PC-3 (cell line): ENCODE measurements around the gene MAP1LC3B. TPM values are rescaled to one million over a fixed set of nuclear protein-coding genes. Genes with fewer than 3 reads are reported as not detected.

ENCODE experiments used
- ATAC-seq: fragments of 200-7000 bp; cut with Tn5 transposase; 2 replicates; pipeline ENCODE4 v1.9.1; 2020; ENCODE audit warnings: mild to moderate bottlenecking, moderate library complexity
- BruUV-seq: library from RNA; stranded (reverse); fragments of 400-500 nt; replicated peaks from 2 replicates; lab custom pipeline; 2021; lab: Mats Ljungman, UMichigan
- CTCF ChIA-PET: fragments of 300-600 bp; sonication (Branson Sonifier 250); formaldehyde crosslinking; loops from one replicate; lab custom pipeline; 2022; ENCODE audit warnings: antibody characterized with exemption; lab: Charles Lee
- POLR2A ChIA-PET: fragments of 300-600 bp; sonication (Branson Sonifier 250); formaldehyde crosslinking; loops from one replicate; lab custom pipeline; 2022; ENCODE audit warnings: antibody characterized with exemption; ENCODE audit not compliant: unreplicated experiment; lab: Charles Lee
- DNase-seq: peaks from one replicate; pipeline ENCODE4 v3.0.0-alpha.2; 2015
- H2AFZ ChIP-seq: fragments of 300-600 bp; sonication (generic); 2 replicates; pipeline ENCODE4 v1.6.0; 2016; ENCODE audit warnings: antibody characterized with exemption, low read length
- H3F3A ChIP-seq: fragments of 300-600 bp; sonication (generic); one replicate; pipeline ENCODE4 v1.6.0; 2017; ENCODE audit warnings: antibody characterized with exemption, low read length, control low read depth, mild to moderate bottlenecking; ENCODE audit not compliant: unreplicated experiment
- H3K27ac ChIP-seq: fragments of 300-600 bp; sonication (generic); 2 replicates; pipeline ENCODE4 v1.5.1; 2016; ENCODE audit warnings: mild to moderate bottlenecking, low read length
- H3K27me3 ChIP-seq: fragments of 300-600 bp; sonication (generic); 2 replicates; pipeline ENCODE4 v1.6.1; 2016; ENCODE audit warnings: low read length, mixed read lengths
- H3K36me3 ChIP-seq: fragments of 300-600 bp; sonication (generic); 2 replicates; pipeline ENCODE4 v1.6.1; 2016; ENCODE audit warnings: low read depth, mixed run types, low read length, mixed read lengths
- H3K4me1 ChIP-seq: fragments of 300-600 bp; sonication (generic); 2 replicates; pipeline ENCODE4 v1.5.1; 2016; ENCODE audit warnings: low read length; ENCODE audit not compliant: insufficient read depth
- H3K4me2 ChIP-seq: fragments of 300-600 bp; sonication (generic); 2 replicates; pipeline ENCODE4 v1.6.0; 2016; ENCODE audit warnings: low read length
- H3K4me3 ChIP-seq: fragments of 300-600 bp; sonication (generic); 2 replicates; pipeline ENCODE4 v1.5.1; 2016; ENCODE audit warnings: mild to moderate bottlenecking, low read length, mixed read lengths
- H3K79me2 ChIP-seq: fragments of 300-600 bp; sonication (generic); 2 replicates; pipeline ENCODE4 v1.6.1; 2017; ENCODE audit warnings: low read length, mixed read lengths
- H3K9ac ChIP-seq: fragments of 300-600 bp; sonication (generic); 2 replicates; pipeline ENCODE4 v1.6.0; 2016; ENCODE audit warnings: mild to moderate bottlenecking, low read length
- H3K9me2 ChIP-seq: fragments of 300-600 bp; sonication (generic); replicated peaks from 2 replicates; pipeline ENCODE4 v1.6.1; 2016; ENCODE audit warnings: mixed run types, low read length, mixed read lengths
- H3K9me3 ChIP-seq: fragments of 300-600 bp; sonication (generic); 2 replicates; pipeline ENCODE4 v1.6.1; 2016; ENCODE audit warnings: low read length, mixed read lengths
- H4K20me1 ChIP-seq: fragments of 300-600 bp; sonication (generic); 2 replicates; pipeline ENCODE4 v1.6.1; 2016; ENCODE audit warnings: low read length, mixed read lengths
- CTCF ChIP-seq: fragments of 300-600 bp; sonication (generic); conservative IDR thresholded peaks from 2 replicates; pipeline ENCODE4 v1.5.1; 2017; ENCODE audit warnings: antibody characterized with exemption, low read depth, mild to moderate bottlenecking, low read length
- EZH2 ChIP-seq: fragments of 300-600 bp; sonication (generic); IDR thresholded peaks from one replicate; pipeline ENCODE4 v1.6.1; 2017; ENCODE audit warnings: antibody characterized with exemption, mild to moderate bottlenecking, low read length; ENCODE audit not compliant: unreplicated experiment
- EZH2phosphoT487 ChIP-seq: fragments of 300-600 bp; sonication (generic); IDR thresholded peaks from 2 replicates; pipeline ENCODE4 v1.6.1; 2018; ENCODE audit warnings: mild to moderate bottlenecking, antibody characterized with exemption, low read length, borderline replicate concordance
- intact Hi-C: fragments of 100-400 bp; cut with micrococcal nuclease; formaldehyde crosslinking; loops from 2 replicates; pipeline ENCODE4 v1.9.0; 2023
- total RNA-seq: library from RNA; depleted of rRNA; stranded (reverse); fragments of >200 nt; gene quantifications from 2 replicates; pipeline ENCODE4 v1.2.3, GENCODE V29; 2014; rRNA removed

MAP1LC3B gene
- total RNA-seq, 1 experiment from 2014 or later, result 11.9 TPM

GRCh38 chr16:87451563-87452210 lies 59.6 kb downstream of the MAP1LC3B start:
- ChIA-PET CTCF (no interaction called here), POLR2A (no interaction called here)
- peaks cover 2% of the 10 kb centered on the region for H3K4me1 ChIP-seq
- no peaks in the 10 kb centered on the region for H3K79me2 ChIP-seq
- no peaks in the 10 kb centered on the region for H4K20me1 ChIP-seq
- H3K9ac ChIP-seq, result no peak overlapping the region
- DNase-seq, result no peak
- no peak overlapping the region for H3K27ac ChIP-seq
- H3K4me2 ChIP-seq, result no peak overlapping the region
- intact Hi-C loops, result no loop called here
- no peaks in the 10 kb centered on the region; the same call in 1 of the 2 replicates for H3K36me3 ChIP-seq
- H3K9me2 ChIP-seq, result no peaks in the 10 kb centered on the region
- no peak overlapping the region for H2AFZ ChIP-seq
- no TSS peak for BruUV-seq
- H3K4me3 ChIP-seq, result no peak overlapping the region
- H3F3A ChIP-seq, result no peaks in the 10 kb centered on the region
- no peaks in the 10 kb centered on the region for H3K9me3 ChIP-seq
- H3K27me3 ChIP-seq, result no peaks in the 10 kb centered on the region
- TF ChIP-seq CTCF (no peak), EZH2phosphoT487 (no peak), EZH2 (no peak)
- ATAC-seq, result no peak

- TF ChIP-seq EZH2phosphoT487 (no peak), CTCF (no peak), EZH2 (no peak)
- Histone ChIP-seq H3K9ac (no peak overlapping the region), H3F3A (peaks cover 8% of the 10 kb centered on the region), H3K4me1 (peaks cover 17% of the 10 kb centered on the region), H3K27me3 (no peaks in the 10 kb centered on the region), H3K4me3 (no peak overlapping the region), H3K79me2 (no peaks in the 10 kb centered on the region), H3K9me3 (no peaks in the 10 kb centered on the region), H3K9me2 (no peaks in the 10 kb centered on the region), H3K36me3 (no peaks in the 10 kb centered on the region; the same call in 1 of the 2 replicates), H3K27ac (no peak overlapping the region), H3K4me2 (no peak overlapping the region), H4K20me1 (no peaks in the 10 kb centered on the region), H2AFZ (no peak overlapping the region)
- no TSS peak for BruUV-seq
- DNase-seq, result no peak
- intact Hi-C loops, result no loop called here
- POLR2A ChIA-PET, result interaction anchor here (0.8 kb wide), 1 partner anchor 11 kb away, joined by 6 read pairs; no protein-coding TSS in a partner anchor
- ATAC-seq, result no peak
- CTCF ChIA-PET, result no interaction called here
These were observed 61.2 kb downstream of the MAP1LC3B start for GRCh38 chr16:87453326-87453725.

Other genes with a start within 250 kb of the MAP1LC3B start
- 2.4 and 3.3 TPM in 2 replicates for gene C16orf95, start 74.9 kb upstream of the MAP1LC3B start, total RNA-seq
- gene FBXO31, start 8.6 kb upstream of the MAP1LC3B start, total RNA-seq, result 14.8 and 17.7 TPM in 2 replicates
- gene ZCCHC14, start 100.7 kb downstream of the MAP1LC3B start, total RNA-seq, result 5.3 and 11.5 TPM in 2 replicates
- gene JPH3, start 210.2 kb downstream of the MAP1LC3B start, total RNA-seq, result not detected in 2 replicates